Lower leg skin (tissue), 3 donors: ENCODE measurements around the gene SLC29A3.

Experiments used
- CTCF ChIP-seq, 3 donors: fragments of 450-650 bp; IDR thresholded peaks; one replicate each; pipeline ENCODE4 v1.5.1; 2016; ENCODE audit warnings: antibody characterized with exemption in 3 of 3, mild to moderate bottlenecking in 3 of 3, moderate library complexity in 2 of 3
- POLR2A ChIP-seq, 2 donors: fragments of 450-650 bp; IDR thresholded peaks; one replicate each; pipeline ENCODE4 v1.6.1; 2016 to 2017; ENCODE audit warnings: antibody characterized with exemption in 2 of 2, mild to moderate bottlenecking in 1 of 2, moderate library complexity in 1 of 2

- no peak for TF ChIP-seq CTCF (IDR thresholded peaks at IDR 0.05)
- TF ChIP-seq POLR2A (IDR thresholded peaks at IDR 0.05), result no peak
Measured at GRCh38 chr10:71368176-71368575, 49.1 kb downstream of the SLC29A3 start.
